ENCODE measurements around the gene RERE. TPM values are rescaled to one million over a fixed set of nuclear protein-coding genes. Genes with fewer than 3 reads are reported as not detected.

The RERE gene
- polyA plus RNA-seq, 1 of the 3 experiments (the other 2 are of a cell fraction), result 8.1 TPM

- H3K9me3 ChIP-seq, result no peaks in the 10 kb centered on the region
- no peaks in the 10 kb centered on the region for H3K27me3 ChIP-seq (ENCODE audit: insufficient read depth)
- no peak overlapping the region for H3K4me2 ChIP-seq
- no peaks in the 10 kb centered on the region; the same call in 1 of the 2 replicates for H4K20me1 ChIP-seq (ENCODE audit: insufficient read depth)
- TF ChIP-seq PBX3 (IDR thresholded peaks at IDR 0.05), result no peak
- TF ChIP-seq MXI1 (IDR thresholded peaks at IDR 0.05; ENCODE audit: low read depth, low read length), result no peak
- TF ChIP-seq FOXJ3 (CRISPR knock-in tag; IDR thresholded peaks at IDR 0.05), result no peak
- no peak for TF ChIP-seq MAX (IDR thresholded peaks at IDR 0.05; ENCODE audit: low read depth)
- TF ChIP-seq RAD21 (IDR thresholded peaks at IDR 0.05; ENCODE audit: low read length), result no peak
- no peaks in the 10 kb centered on the region for H3K9me2 ChIP-seq
- ChIA-PET POLR2A (no interaction called here), CTCF (interaction anchor here (0.7 to 2.4 kb wide), 2 partner anchors 9 to 65 kb away, joined by 3 to 8 read pairs; no protein-coding TSS in a partner anchor)
- H3K36me3 ChIP-seq (replicated peaks in 1 of 2; ENCODE audit: control insufficient read depth in 1 of 2, insufficient read depth in 2 of 2, low read length in 1 of 2), result no peaks in the 10 kb centered on the region
- H3F3A ChIP-seq (replicated peaks; ENCODE audit: insufficient read depth), result no peaks in the 10 kb centered on the region
- no peak overlapping the region for H3K4me3 ChIP-seq (ENCODE audit: low read depth in 2 of 2, low read length in 1 of 2)
- H3K27ac ChIP-seq (ENCODE audit: low read depth in 2 of 2, low read length in 1 of 2), result no peak overlapping the region
- 95% methylated on average over 1 of the region's 1 CpG for WGBS (ENCODE audit: low lambda C conversion rate)
- H2AFZ ChIP-seq (ENCODE audit: low read depth), result no peak overlapping the region
- H3K79me2 ChIP-seq (ENCODE audit: insufficient read depth), result peaks cover 6% of the 10 kb centered on the region; the same call in 1 of the 2 replicates
- DNase-seq, result no peak
- no peak overlapping the region for H3K9ac ChIP-seq
- H3K4me1 ChIP-seq (ENCODE audit: control insufficient read depth in 1 of 2, insufficient read depth in 2 of 2, low read depth in 1 of 2, low read length in 1 of 2), result no peaks in the 10 kb centered on the region
Observed at GRCh38 chr1:8790987-8791386, 26.5 kb downstream of the RERE start.

- Histone ChIP-seq H3K9me3 (no peaks in the 10 kb centered on the region), H3K4me1 (ENCODE audit: control insufficient read depth in 1 of 2, insufficient read depth in 2 of 2, low read depth in 1 of 2, low read length in 1 of 2) (no peaks in the 10 kb centered on the region; a peak in 1 of 4 replicates), H4K20me1 (ENCODE audit: insufficient read depth) (no peaks in the 10 kb centered on the region; the same call in 1 of the 2 replicates), H3K79me2 (ENCODE audit: insufficient read depth) (peaks cover 6% of the 10 kb centered on the region; the same call in 1 of the 2 replicates), H3K4me2 (no peak overlapping the region), H3K27me3 (ENCODE audit: insufficient read depth) (no peaks in the 10 kb centered on the region), H3K36me3 (replicated peaks in 1 of 2; ENCODE audit: control insufficient read depth in 1 of 2, insufficient read depth in 2 of 2, low read length in 1 of 2) (no peaks in the 10 kb centered on the region), H3K9me2 (no peaks in the 10 kb centered on the region), H3K27ac (ENCODE audit: low read depth in 2 of 2, low read length in 1 of 2) (no peak overlapping the region), H3F3A (replicated peaks; ENCODE audit: insufficient read depth) (no peaks in the 10 kb centered on the region), H2AFZ (ENCODE audit: low read depth) (no peak overlapping the region), H3K4me3 (ENCODE audit: low read depth in 2 of 2, low read length in 1 of 2) (no peak overlapping the region), H3K9ac (no peak overlapping the region)
- POLR2A ChIA-PET, result no interaction called here
- DNase-seq, result no peak
- CTCF ChIA-PET, result interaction anchor here (0.7 to 1.4 kb wide), 2 partner anchors 15 to 64 kb away, joined by 3 read pairs; no protein-coding TSS in a partner anchor
- 100% methylated on average over 6 of the region's 6 CpGs for WGBS (ENCODE audit: low lambda C conversion rate)
- no peak for TF ChIP-seq PBX3 (IDR thresholded peaks at IDR 0.05)
- no peak for TF ChIP-seq REST (IDR thresholded peaks at IDR 0.05; ENCODE audit: low read depth, low read length)
- no peak for TF ChIP-seq MAX (IDR thresholded peaks at IDR 0.05; ENCODE audit: low read depth)
- no peak for TF ChIP-seq CTCF (IDR thresholded peaks at IDR 0.05)
- TF ChIP-seq NFIC (IDR thresholded peaks at IDR 0.05; ENCODE audit: borderline replicate concordance), result no peak
- TF ChIP-seq RXRA (IDR thresholded peaks at IDR 0.05; ENCODE audit: borderline replicate concordance, low read depth), result no peak
- TF ChIP-seq MEF2A (IDR thresholded peaks at IDR 0.05; ENCODE audit: borderline replicate concordance, low read depth), result no peak
- TF ChIP-seq RCOR1 (IDR thresholded peaks at IDR 0.05; ENCODE audit: low read length), result no peak
- TF ChIP-seq IRF3 (IDR thresholded peaks at IDR 0.05; ENCODE audit: low read depth, low read length), result no peak
- no peak for TF ChIP-seq MXI1 (IDR thresholded peaks at IDR 0.05; ENCODE audit: low read depth, low read length)
- TF ChIP-seq GABPA (IDR thresholded peaks at IDR 0.05; ENCODE audit: low read depth), result no peak
- no peak for TF ChIP-seq TCF12 (IDR thresholded peaks at IDR 0.05)
- TF ChIP-seq YY1 (IDR thresholded peaks at IDR 0.05; ENCODE audit: low read depth), result no peak
- no peak for TF ChIP-seq TAF1 (IDR thresholded peaks at IDR 0.05; ENCODE audit: borderline replicate concordance, low read depth, low read length)
- TF ChIP-seq SMC3 (IDR thresholded peaks at IDR 0.05; ENCODE audit: low read depth, low read length), result no peak
- no peak for TF ChIP-seq EP300 (IDR thresholded peaks at IDR 0.05; ENCODE audit: borderline replicate concordance in 1 of 2, low read depth in 1 of 2, low read length in 1 of 2)
Observed at GRCh38 chr1:8790478-8790877, 27.0 kb downstream of the RERE start.

Data from SK-N-SH (cell line).